Natural killer cell (primary cell): ENCODE data around the gene MAD1L1. TPM values are rescaled to one million over a fixed set of nuclear protein-coding genes. Genes with fewer than 3 reads are reported as not detected.

Experiments
- ATAC-seq, 3 donors: fragments of 150-1000 bp in 2 of 3; fragments of 200-7000 bp in 1 of 3; cut with Tn5 transposase; 1 replicate in 1 of 3; 2 replicates in 2 of 3; pipeline ENCODE4 v1.10.0; 2021; ENCODE audit warnings: mild to moderate bottlenecking in 2 of 3, moderate library complexity in 2 of 3
- DNase-seq, 2 donors: peaks; one replicate each; pipeline versions ENCODE4 v3.0.0 to v3.0.0-alpha.2; 2013 to 2021; ENCODE audit warnings: mixed read lengths in 1 of 2
- H3K27ac ChIP-seq: one replicate; pipeline ENCODE4 v1.5.1; 2013; ENCODE audit warnings: mild to moderate bottlenecking, low read length
- H3K27me3 ChIP-seq: one replicate; pipeline ENCODE4 v1.6.1; 2013; ENCODE audit warnings: low read length; ENCODE audit not compliant: control insufficient read depth, insufficient read depth
- H3K36me3 ChIP-seq: one replicate; pipeline ENCODE4 v1.6.1; 2013; ENCODE audit warnings: low read length; ENCODE audit not compliant: control insufficient read depth, insufficient read depth
- H3K4me1 ChIP-seq: one replicate; pipeline ENCODE4 v1.6.1; 2013; ENCODE audit warnings: low read length; ENCODE audit not compliant: control insufficient read depth, insufficient read depth
- H3K4me3 ChIP-seq: one replicate; pipeline ENCODE4 v1.5.1; 2013; ENCODE audit warnings: low read length
- H3K9me3 ChIP-seq: one replicate; pipeline ENCODE4 v1.6.1; 2013; ENCODE audit warnings: low read length; ENCODE audit not compliant: control insufficient read depth, insufficient read depth
- H3K27ac Mint-ChIP-seq, 2 donors: one replicate each; pipeline ENCODE4 v1.8.0; 2022; ENCODE audit warnings: mild to moderate bottlenecking in 2 of 2, mixed read lengths in 2 of 2, moderate library complexity in 1 of 2
- H3K27me3 Mint-ChIP-seq, 2 donors: one replicate each; pipeline ENCODE4 v1.8.0; 2022; ENCODE audit warnings: low read depth in 2 of 2, mixed read lengths in 2 of 2
- H3K36me3 Mint-ChIP-seq: one replicate; pipeline ENCODE4 v1.8.0; 2022; ENCODE audit warnings: mixed read lengths
- H3K4me1 Mint-ChIP-seq, 2 donors: one replicate each; pipeline ENCODE4 v1.8.0; 2022; ENCODE audit warnings: mixed read lengths in 2 of 2
- H3K4me3 Mint-ChIP-seq: one replicate; pipeline ENCODE4 v1.8.0; 2022; ENCODE audit warnings: mild to moderate bottlenecking, moderate library complexity, mixed read lengths
- H3K9me3 Mint-ChIP-seq, 2 donors: one replicate each; pipeline ENCODE4 v1.8.0; 2022; ENCODE audit warnings: mixed read lengths in 2 of 2
- WGBS: methylation state at CpG from one replicate; pipeline ENCODE4 v1.1.7; 2013; ENCODE audit warnings: missing lambda C conversion rate; ENCODE audit not compliant: insufficient coverage; 5-methylcytosine and 5-hydroxymethylcytosine counted together
- intact Hi-C: fragments of 100-400 bp; cut with micrococcal nuclease; formaldehyde crosslinking; loops from one replicate; pipeline ENCODE4 v1.14.2; 2022
- total RNA-seq, 4 donors: library from RNA; stranded (reverse); fragments of 120-200 nt in 1 of 4; gene quantifications; one replicate each; pipeline versions ENCODE4 v1.2.3 to v1.2.4, GENCODE V29; 2013 to 2022
- TF ChIP-seq, protein P1 (sequence below): fragments of 200-600 bp; IDR thresholded peaks from one replicate; pipeline ENCODE4 v1.8.0; 2022; ENCODE audit warnings: antibody characterized with exemption

MAD1L1 gene
- total RNA-seq = 10 to 100 TPM; 53.6 to 81.2 (median 77.4) TPM
- 71.0 TPM for total RNA-seq (2013)

GRCh38 chr7:2232766-2233520 is at the start of gene MAD1L1:
Gene MAD1L1 (minus strand): TSS chr7:2232945. CDS start chr7:2230133, 2,812 bp downstream.
- H3K4me3 Mint-ChIP-seq = peak within 1 kb of the TSS; percentile 95
- H3K36me3 ChIP-seq = peaks cover 18% of the 10 kb centered on the region
- peak; percentile 91 to 96 (median 94) for ATAC-seq
- intact Hi-C loops = loop anchor here (1.0 kb wide), 1 partner anchor 115 kb away; no protein-coding TSS in a partner anchor
- H3K27me3 Mint-ChIP-seq = no peaks in the 10 kb centered on the region
- peak; percentile 89 to 95 for DNase-seq
- H3K9me3 Mint-ChIP-seq = no peaks in the 10 kb centered on the region
- no peaks in the 10 kb centered on the region for H3K27me3 ChIP-seq
- no peaks in the 10 kb centered on the region for H3K9me3 ChIP-seq
- no peaks in the 10 kb centered on the region for H3K36me3 Mint-ChIP-seq
- peaks cover 43% of the 10 kb centered on the region for H3K4me1 ChIP-seq
- H3K27ac ChIP-seq = peak within 1 kb of the TSS; percentile 35
- peaks cover 28 to 35% of the 10 kb centered on the region in 2 donors for H3K4me1 Mint-ChIP-seq
- peak within 1 kb of the TSS; percentile 98 for H3K4me3 ChIP-seq
- H3K27ac Mint-ChIP-seq = peak within 1 kb of the TSS; percentile 81 to 84
- WGBS = under 1% methylated on average over 62 of the region's 63 CpGs
- TF ChIP-seq, protein P1, sequence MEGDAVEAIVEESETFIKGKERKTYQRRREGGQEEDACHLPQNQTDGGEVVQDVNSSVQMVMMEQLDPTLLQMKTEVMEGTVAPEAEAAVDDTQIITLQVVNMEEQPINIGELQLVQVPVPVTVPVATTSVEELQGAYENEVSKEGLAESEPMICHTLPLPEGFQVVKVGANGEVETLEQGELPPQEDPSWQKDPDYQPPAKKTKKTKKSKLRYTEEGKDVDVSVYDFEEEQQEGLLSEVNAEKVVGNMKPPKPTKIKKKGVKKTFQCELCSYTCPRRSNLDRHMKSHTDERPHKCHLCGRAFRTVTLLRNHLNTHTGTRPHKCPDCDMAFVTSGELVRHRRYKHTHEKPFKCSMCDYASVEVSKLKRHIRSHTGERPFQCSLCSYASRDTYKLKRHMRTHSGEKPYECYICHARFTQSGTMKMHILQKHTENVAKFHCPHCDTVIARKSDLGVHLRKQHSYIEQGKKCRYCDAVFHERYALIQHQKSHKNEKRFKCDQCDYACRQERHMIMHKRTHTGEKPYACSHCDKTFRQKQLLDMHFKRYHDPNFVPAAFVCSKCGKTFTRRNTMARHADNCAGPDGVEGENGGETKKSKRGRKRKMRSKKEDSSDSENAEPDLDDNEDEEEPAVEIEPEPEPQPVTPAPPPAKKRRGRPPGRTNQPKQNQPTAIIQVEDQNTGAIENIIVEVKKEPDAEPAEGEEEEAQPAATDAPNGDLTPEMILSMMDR = no peak

GRCh38 chr7:2282185-2282751 is 49.5 kb upstream of the MAD1L1 start:
- Histone ChIP-seq H3K4me1 (no peaks in the 10 kb centered on the region), H3K27me3 (no peaks in the 10 kb centered on the region), H3K4me3 (no peak overlapping the region), H3K9me3 (no peaks in the 10 kb centered on the region), H3K36me3 (no peaks in the 10 kb centered on the region), H3K27ac (no peak overlapping the region)
- Mint-ChIP-seq H3K36me3 (no peaks in the 10 kb centered on the region), H3K27me3 (no peaks in the 10 kb centered on the region), H3K9me3 (no peaks in the 10 kb centered on the region), H3K4me3 (no peak overlapping the region), H3K4me1 (peaks cover 0 to 7% of the 10 kb centered on the region in 2 donors), H3K27ac (no peak overlapping the region)
- TF ChIP-seq, protein P1 = no peak
- ATAC-seq (no peak), DNase-seq (no peak)
- WGBS = 94% methylated on average over 14 of the region's 14 CpGs
- intact Hi-C loops = no loop called here

GRCh38 chr7:2281541-2281940 is 48.8 kb upstream of the MAD1L1 start:
- no peaks in the 10 kb centered on the region for H3K36me3 ChIP-seq
- H3K27ac ChIP-seq = no peak overlapping the region
- H3K27me3 ChIP-seq = no peaks in the 10 kb centered on the region
- Mint-ChIP-seq H3K27me3 (no peaks in the 10 kb centered on the region), H3K27ac (no peak overlapping the region), H3K4me3 (no peak overlapping the region), H3K4me1 (peaks cover 0 to 7% of the 10 kb centered on the region in 2 donors), H3K36me3 (no peaks in the 10 kb centered on the region), H3K9me3 (no peaks in the 10 kb centered on the region)
- WGBS = 93% methylated on average over 9 of the region's 9 CpGs
- no peak overlapping the region for H3K4me3 ChIP-seq
- ATAC-seq (no peak), DNase-seq (no peak)
- H3K4me1 ChIP-seq = no peaks in the 10 kb centered on the region
- H3K9me3 ChIP-seq = no peaks in the 10 kb centered on the region
- intact Hi-C loops = no loop called here
- TF ChIP-seq, protein P1 = no peak
